ENCODE data around the gene BMP3. TPM values are rescaled to one million over a fixed set of nuclear protein-coding genes. Genes with fewer than 3 reads are reported as not detected.

Gene BMP3
- total and polyA plus RNA-seq, 2 of the 8 experiments (the other 6 are each of a cell fraction or from before 2014, with no cell fraction given), result 0.02 TPM; not detected in 1

DNA sequence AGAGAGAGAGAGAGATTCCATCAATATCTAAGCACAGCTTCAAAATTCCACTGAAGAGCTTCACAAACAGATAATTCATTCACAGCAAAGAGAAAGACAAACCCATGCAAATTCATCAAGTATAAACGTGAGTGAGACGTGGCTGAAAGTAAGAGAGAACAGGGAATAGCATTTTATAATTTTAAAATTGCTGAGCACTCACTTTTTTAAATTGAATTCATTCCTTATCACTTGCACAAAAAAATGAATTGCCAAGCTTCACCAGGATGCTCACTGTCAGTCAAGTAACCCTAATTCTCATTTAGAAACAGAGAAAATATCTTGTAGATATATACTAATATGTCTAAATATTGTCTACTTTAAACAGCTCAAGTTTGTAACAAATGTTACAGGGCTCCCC is 40.5 kb downstream of the BMP3 start (continued):
- TF ChIP-seq, protein P1, sequence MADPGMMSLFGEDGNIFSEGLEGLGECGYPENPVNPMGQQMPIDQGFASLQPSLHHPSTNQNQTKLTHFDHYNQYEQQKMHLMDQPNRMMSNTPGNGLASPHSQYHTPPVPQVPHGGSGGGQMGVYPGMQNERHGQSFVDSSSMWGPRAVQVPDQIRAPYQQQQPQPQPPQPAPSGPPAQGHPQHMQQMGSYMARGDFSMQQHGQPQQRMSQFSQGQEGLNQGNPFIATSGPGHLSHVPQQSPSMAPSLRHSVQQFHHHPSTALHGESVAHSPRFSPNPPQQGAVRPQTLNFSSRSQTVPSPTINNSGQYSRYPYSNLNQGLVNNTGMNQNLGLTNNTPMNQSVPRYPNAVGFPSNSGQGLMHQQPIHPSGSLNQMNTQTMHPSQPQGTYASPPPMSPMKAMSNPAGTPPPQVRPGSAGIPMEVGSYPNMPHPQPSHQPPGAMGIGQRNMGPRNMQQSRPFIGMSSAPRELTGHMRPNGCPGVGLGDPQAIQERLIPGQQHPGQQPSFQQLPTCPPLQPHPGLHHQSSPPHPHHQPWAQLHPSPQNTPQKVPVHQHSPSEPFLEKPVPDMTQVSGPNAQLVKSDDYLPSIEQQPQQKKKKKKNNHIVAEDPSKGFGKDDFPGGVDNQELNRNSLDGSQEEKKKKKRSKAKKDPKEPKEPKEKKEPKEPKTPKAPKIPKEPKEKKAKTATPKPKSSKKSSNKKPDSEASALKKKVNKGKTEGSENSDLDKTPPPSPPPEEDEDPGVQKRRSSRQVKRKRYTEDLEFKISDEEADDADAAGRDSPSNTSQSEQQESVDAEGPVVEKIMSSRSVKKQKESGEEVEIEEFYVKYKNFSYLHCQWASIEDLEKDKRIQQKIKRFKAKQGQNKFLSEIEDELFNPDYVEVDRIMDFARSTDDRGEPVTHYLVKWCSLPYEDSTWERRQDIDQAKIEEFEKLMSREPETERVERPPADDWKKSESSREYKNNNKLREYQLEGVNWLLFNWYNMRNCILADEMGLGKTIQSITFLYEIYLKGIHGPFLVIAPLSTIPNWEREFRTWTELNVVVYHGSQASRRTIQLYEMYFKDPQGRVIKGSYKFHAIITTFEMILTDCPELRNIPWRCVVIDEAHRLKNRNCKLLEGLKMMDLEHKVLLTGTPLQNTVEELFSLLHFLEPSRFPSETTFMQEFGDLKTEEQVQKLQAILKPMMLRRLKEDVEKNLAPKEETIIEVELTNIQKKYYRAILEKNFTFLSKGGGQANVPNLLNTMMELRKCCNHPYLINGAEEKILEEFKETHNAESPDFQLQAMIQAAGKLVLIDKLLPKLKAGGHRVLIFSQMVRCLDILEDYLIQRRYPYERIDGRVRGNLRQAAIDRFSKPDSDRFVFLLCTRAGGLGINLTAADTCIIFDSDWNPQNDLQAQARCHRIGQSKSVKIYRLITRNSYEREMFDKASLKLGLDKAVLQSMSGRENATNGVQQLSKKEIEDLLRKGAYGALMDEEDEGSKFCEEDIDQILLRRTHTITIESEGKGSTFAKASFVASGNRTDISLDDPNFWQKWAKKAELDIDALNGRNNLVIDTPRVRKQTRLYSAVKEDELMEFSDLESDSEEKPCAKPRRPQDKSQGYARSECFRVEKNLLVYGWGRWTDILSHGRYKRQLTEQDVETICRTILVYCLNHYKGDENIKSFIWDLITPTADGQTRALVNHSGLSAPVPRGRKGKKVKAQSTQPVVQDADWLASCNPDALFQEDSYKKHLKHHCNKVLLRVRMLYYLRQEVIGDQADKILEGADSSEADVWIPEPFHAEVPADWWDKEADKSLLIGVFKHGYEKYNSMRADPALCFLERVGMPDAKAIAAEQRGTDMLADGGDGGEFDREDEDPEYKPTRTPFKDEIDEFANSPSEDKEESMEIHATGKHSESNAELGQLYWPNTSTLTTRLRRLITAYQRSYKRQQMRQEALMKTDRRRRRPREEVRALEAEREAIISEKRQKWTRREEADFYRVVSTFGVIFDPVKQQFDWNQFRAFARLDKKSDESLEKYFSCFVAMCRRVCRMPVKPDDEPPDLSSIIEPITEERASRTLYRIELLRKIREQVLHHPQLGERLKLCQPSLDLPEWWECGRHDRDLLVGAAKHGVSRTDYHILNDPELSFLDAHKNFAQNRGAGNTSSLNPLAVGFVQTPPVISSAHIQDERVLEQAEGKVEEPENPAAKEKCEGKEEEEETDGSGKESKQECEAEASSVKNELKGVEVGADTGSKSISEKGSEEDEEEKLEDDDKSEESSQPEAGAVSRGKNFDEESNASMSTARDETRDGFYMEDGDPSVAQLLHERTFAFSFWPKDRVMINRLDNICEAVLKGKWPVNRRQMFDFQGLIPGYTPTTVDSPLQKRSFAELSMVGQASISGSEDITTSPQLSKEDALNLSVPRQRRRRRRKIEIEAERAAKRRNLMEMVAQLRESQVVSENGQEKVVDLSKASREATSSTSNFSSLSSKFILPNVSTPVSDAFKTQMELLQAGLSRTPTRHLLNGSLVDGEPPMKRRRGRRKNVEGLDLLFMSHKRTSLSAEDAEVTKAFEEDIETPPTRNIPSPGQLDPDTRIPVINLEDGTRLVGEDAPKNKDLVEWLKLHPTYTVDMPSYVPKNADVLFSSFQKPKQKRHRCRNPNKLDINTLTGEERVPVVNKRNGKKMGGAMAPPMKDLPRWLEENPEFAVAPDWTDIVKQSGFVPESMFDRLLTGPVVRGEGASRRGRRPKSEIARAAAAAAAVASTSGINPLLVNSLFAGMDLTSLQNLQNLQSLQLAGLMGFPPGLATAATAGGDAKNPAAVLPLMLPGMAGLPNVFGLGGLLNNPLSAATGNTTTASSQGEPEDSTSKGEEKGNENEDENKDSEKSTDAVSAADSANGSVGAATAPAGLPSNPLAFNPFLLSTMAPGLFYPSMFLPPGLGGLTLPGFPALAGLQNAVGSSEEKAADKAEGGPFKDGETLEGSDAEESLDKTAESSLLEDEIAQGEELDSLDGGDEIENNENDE (IDR thresholded peaks at IDR 0.05; ENCODE audit: insufficient replicate concordance, low read length), result no peak
- TF ChIP-seq MAFK (IDR thresholded peaks at IDR 0.05; ENCODE audit: low read depth, low read length), result peak; percentile 28; the same call in 1 of the 2 replicates
